SW 1271 (cell line): ENCODE data around the gene UNC50.

Source experiments
- DNase-seq, 2 experiments: peaks; one replicate each; lab custom pipeline; 2025; lab: John Stamatoyannopoulos, UW

Gene UNC50

DNA sequence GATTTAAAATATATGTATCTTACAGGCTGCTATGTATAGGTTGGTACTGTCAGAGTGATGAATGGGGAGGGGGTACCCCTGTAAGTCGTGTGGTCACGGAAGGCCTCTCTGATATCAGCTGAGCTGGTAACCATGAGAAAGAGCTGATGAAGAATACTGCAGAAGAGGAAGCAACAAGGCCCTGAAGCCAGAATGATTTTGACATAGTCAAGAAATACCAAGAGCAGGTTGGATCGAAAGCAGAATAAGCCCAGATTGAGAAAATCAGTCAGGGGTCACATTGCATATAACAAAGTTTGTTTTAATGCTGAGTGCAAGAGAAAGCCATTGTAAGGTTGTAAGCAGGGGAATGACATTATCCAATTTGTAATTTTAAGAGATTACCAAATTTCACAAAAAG lies 57.3 kb downstream of the UNC50 start:
- DNase-seq = no peak
